Right renal pelvis (tissue), 4 donors: ENCODE results near the gene SEMA6A. TPM values are rescaled to one million over a fixed set of nuclear protein-coding genes. Genes with fewer than 3 reads are reported as not detected.
A peak's percentile ranks its signal among the peaks of the same experiment; 100 is the strongest.

Source experiments
- DNase-seq, 4 donors: peaks; one replicate each; pipeline ENCODE4 v3.0.0-alpha.2; 2013; ENCODE audit warnings: low read depth in 4 of 4, low spot score in 3 of 4, missing footprints in 1 of 4
- polyA plus RNA-seq, 4 donors: library from polyadenylated mRNA; unstranded; fragments of 120-200 nt; gene quantifications; one replicate each; pipeline ENCODE4 v1.2.1, GENCODE V29; 2013; ENCODE audit not compliant: insufficient read length in 4 of 4

The SEMA6A gene, protein sequence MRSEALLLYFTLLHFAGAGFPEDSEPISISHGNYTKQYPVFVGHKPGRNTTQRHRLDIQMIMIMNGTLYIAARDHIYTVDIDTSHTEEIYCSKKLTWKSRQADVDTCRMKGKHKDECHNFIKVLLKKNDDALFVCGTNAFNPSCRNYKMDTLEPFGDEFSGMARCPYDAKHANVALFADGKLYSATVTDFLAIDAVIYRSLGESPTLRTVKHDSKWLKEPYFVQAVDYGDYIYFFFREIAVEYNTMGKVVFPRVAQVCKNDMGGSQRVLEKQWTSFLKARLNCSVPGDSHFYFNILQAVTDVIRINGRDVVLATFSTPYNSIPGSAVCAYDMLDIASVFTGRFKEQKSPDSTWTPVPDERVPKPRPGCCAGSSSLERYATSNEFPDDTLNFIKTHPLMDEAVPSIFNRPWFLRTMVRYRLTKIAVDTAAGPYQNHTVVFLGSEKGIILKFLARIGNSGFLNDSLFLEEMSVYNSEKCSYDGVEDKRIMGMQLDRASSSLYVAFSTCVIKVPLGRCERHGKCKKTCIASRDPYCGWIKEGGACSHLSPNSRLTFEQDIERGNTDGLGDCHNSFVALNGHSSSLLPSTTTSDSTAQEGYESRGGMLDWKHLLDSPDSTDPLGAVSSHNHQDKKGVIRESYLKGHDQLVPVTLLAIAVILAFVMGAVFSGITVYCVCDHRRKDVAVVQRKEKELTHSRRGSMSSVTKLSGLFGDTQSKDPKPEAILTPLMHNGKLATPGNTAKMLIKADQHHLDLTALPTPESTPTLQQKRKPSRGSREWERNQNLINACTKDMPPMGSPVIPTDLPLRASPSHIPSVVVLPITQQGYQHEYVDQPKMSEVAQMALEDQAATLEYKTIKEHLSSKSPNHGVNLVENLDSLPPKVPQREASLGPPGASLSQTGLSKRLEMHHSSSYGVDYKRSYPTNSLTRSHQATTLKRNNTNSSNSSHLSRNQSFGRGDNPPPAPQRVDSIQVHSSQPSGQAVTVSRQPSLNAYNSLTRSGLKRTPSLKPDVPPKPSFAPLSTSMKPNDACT
- polyA plus RNA-seq: 10 to 100 TPM; 47.9 to 51.7 (median 50.6) TPM

DNA sequence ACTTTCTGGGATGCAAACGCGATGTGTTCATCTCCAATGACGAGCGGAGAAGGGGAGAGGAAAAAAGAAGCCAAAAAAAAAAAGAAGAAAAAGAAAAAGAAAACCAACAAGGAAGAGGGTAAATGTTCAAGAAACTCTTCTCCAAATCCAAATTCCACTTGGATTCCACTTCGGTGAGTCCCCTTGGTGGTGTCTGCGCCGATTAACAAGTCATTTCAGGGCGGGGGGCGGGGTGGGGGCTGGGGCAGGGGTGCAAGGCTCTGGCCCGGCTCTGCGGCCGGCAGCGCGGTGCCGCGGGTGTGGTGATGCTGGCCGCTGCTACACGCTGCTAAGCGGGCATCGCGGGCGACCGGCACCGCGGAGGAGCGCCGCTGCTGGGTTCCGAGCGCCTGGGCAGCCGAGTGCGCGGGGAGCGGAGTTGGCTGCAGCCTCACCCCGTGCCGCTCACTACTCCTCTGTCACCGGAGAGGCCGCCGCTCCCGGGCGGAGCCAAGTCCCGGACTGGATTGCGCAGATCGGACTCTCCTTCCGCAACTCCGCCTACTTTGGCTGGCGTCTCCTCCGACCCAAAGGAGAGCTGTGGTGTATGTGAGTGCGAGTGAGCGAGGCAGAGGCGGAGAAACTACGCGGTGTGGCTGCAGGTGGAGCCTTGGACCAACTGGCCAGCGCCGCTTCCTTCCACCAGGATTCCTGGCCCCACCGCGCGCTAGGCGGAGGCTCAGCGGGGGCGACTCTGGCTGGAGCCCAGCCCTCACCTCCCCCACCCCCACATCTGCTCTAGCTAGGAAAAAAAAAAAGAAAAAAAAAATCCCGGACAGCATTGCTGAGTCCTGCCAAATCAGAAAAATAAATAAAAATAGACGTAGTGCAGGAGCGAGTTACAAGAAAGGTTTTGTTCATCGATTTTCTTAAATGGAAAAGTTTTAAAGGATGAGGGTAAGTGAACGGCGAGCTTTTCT lies at the start of gene SEMA6A:
Gene SEMA6A (minus strand): TSS at position 457 of the 959 bp plus-strand sequence. CDS start 69,879 bp downstream, outside the sequence.
- peak; percentile 89 to 93 (median 91) for DNase-seq

DNA sequence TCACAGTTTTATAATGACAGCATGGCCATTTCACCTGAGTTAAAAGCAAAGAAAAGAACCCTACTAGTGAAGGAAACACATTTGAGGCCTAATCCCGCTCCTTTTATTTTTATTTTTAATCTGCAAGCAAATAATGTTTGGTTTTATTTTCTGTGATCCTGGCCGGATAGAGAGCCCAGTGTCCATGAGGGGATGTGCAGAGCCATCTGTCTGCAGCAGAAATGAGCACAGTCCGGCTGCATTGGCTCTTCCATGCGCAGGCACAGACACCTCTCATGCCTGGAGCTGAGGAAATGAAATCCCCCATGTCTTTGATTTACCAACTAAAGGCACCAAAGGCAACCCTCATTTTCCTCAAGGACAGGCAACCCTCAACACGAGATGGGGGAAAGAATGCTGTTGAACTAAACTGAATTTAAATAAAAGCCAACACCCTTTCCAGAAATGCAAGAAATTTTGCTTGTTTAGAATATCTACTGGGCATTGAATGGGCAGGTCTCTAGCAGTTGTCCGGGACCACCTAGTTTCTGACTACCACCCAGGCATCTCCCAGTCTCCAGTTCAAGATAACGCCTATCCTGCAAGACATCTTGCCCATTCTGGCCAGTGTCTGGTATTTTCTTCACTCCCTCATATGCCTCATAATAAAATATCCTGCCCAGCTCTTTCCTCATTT lies 47.9 kb upstream of the SEMA6A start:
- no peak for DNase-seq

DNA sequence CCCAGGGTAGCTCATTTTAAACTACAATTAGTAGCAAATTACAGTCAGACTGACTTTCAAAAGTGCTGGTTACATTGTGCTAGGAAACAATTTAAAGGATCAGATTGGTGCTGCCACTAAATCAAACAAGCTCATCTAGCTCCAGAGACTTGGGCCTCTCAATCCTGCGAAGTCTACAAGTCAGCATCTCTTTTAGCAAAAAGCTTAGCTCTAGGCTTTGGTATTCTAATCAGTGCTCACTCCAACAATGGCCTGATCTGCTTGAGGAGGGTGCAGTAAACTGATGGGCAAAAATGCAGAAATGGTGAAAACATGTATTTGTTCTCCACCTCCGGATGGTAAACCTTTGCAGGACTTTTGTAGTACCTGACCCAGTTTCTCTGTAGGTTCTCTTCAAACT lies 47.0 kb upstream of the SEMA6A start:
- DNase-seq: no peak

DNA sequence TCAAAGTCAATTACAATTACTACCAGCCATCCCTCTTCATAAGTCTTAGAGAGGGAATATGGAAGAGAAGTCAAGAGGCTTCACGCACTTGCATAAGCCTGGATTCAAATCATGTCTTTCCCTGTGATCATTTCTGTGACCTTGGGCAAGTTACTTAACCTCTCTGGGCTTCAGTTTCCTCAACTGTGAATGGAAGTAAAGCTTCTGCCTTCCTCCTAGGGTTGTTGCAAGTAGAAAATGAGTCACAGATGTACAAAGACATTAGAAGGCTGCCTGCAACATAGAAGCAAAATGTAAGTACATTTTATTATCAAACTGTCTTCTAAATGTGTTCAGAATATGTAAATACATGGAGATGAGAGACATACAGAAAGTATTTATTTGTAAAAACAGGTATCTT lies 42.3 kb upstream of the SEMA6A start:
- DNase-seq: no peak

DNA sequence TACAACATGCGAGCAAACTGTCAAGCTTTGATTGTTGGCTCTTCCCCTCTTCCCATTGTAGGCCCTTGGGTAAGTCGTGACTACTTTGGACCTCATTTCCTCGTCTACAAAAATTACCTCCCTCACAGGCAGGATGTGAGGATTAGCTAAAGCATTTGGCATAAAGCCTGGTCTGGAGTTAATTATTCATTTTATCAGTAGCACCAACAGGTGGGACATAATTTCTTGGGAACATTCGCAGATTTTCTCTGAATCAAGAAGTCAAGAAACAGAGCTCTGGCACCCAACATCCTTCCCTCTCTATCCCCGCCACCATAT lies 39.9 kb upstream of the SEMA6A start:
- no peak for DNase-seq

DNA sequence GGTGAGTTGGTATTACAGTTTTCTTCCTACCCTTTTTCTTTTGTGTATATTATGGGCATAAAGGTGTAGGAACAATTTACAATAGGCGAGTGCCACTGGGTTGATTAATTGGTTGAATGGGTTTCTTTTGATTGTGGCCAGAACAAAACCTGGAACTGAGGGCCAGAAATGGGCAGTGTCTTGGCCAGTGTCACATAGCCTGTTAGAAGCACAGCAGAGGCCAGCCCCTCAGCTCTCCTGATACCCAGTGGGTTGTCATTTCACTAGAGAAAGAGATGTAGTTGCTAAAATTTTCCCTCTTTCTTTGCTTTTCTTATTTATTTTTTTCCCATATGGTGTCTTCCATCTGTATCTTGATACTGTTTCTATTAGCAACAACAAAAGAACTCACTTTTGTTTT lies 38.8 kb upstream of the SEMA6A start:
- DNase-seq: no peak

DNA sequence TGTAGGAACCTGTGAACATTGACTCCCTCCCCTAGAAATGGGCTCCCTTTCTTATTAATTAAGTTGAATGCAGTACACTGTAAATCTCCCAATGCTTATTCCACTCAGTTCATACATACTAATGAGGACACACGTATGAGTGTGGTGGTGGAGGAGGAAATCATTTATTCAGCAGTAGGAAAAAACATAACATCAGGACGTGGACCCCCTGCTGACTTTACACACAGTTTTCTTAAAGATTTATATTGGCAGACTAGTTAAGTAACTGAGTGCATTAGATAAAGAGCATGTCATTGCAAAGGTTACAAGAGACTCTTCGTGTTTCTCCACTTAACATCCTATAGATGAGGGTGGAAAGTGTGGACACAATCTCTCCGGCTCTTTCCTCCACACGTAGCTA lies 37.8 kb upstream of the SEMA6A start:
- no peak for DNase-seq

DNA sequence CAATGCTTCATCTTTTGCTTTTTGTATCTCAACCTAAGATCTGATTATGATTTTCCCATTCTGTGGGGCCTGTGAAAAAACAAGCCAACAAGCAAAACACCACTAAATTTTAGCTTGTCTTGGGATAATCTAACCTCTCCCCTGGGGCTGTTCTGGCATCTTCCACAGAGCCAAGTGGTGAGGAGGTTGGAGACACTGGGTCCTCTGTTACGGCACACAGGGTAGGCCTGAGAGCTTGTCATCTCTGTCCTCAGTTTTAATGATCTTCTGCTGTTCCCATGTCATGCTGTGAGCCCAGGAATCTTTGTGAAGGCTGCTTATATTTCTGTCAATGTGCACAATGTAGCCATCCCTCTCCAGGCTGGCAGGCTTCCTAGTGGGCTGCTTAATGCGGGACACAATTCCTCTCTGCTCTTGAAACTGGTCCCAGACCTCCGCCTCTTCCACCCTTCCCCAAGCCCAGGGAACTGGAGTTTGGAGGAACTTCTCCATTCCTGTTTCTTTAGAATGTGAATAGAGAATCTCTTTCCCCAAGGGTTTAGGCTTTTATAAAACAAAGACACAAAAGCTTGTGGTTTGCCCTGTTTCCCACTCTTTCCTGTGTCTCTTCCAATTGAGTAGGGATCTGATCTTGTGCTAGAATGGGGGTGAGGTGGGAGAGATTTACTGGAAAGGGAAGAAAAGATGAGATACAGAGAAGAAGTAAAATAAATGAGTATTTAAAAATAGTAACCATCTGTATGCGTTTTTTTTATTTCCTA lies 30.9 kb upstream of the SEMA6A start:
- no peak for DNase-seq

DNA sequence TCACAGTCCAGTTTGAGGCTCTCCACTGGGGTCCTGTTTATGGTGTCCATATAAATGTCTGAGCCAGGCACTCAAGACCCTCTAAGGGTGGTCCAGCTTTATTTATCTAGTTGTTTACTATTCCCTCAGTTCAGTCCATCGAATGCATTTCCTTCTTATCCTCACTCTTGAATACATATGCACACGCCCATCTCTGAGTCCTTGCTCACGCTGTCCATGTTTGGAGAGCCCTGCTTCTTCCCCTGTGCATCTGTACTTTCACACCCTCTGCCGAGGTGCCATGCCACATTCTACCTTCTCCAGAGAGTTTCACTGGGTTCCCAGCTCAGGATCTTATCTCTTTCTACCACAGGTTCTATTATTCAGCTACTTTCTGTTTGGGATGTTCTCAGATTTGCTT lies 30.2 kb upstream of the SEMA6A start:
- DNase-seq: no peak

DNA sequence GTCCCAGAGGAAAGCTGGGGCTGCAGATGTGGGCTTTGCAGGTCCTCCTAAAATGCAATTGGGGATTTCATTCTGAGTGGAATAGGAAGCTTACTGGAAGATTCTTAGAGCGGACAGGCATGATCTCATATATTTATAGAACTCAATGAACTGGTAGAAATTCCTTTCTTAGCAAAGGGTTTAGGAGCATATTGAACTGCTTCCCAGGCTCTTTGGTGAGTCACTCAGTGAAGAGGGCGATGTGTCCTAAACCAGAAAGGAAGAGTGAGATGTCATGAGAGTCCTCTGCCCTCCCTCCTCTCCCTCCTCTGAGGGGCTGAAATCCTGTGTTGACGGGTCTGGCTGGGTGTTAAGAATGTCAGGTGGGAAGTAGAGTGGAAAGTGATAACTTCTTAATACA lies 26.3 kb upstream of the SEMA6A start:
- DNase-seq: no peak

DNA sequence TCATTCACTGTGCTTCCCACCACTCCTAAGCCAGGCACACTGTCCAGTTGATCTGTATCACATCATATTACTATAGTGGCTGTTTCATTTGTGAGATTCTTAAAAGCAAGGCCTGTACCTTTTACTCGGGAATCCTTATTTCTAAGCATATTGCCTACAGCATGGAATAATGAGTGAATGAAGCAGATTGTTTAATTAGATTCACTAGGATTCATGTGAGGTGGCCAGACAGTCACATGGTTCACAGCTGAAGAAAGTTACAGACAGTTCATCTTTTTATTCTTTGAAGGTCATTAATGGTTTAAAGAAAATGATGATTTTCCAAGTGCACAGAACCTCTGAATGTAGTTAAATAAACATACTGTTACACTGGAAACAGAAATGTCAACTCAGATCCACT lies 24.3 kb upstream of the SEMA6A start:
- DNase-seq: no peak

DNA sequence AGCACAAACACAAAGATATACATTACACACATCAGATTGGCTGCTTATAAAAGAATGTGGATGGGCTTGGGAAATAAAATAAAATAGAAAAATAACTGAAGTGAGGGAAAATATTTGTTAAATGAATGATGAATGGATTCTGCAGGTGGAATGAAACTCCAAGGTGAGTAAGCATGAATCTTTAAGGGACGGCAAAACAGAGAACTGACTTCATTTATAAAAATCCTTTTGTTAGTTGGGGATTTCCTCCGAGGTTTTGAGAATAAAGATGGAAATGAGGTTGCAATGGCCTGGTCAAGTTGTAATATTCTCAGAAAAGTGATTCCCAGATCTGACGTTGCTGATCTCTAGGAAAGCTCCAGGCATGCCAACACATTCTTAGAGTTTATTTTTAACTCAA lies 20.9 kb upstream of the SEMA6A start:
- DNase-seq: no peak

DNA sequence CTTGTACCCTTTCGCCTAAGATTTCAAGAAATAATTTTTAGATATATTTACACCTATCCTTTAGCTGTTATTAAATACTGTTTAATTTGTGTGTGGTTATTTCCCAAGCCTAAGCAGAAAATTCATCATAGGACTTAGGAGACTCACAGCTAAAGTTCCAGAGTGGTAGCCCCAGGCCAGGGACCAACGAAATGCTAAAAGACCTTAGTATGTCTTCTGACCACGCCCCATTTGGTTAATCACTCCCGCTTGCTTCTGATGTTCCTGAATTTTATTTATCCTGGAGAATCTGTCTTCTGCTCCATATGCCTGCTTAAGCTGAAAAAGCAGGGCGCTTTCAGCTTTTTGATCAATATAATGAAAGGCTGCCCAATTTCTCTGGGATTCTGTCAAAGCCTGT lies 18.7 kb upstream of the SEMA6A start:
- no peak for DNase-seq

DNA sequence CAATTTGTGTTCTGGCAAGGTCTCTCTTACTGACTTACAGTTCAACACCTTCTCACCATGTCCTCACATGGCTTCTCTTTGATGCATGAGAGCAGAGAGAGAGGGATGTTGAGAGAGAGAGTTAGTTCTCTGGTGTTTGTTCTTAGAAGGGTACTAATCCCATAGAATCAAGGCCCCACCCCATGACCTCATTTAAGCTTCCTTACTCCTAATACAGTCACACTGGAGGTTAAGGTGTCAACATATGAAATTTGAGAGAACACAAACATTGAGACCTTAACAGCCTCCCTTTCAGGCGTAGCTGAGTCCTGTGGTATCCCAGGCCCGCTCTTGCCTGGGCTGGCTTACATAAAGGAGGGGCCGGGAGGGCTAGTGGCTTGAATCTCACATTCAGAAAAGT lies 10.6 kb upstream of the SEMA6A start:
- no peak for DNase-seq

DNA sequence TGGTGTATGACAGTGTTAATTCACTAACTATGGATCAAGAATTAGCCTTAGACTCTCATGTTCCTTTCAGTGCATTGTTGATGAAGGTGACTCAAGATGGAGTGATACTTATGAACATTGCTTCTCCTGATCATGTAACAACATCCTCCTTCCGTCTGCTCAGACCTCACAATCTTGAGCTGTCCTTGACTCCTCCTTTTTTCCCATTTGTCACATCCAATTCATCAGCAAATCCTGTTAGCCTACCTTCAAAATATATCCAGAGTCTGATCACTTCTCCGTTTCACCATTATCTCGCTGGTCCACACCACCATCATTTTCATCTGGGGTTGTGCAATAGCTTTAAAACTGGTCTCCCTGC lies 9.2 kb upstream of the SEMA6A start:
- no peak for DNase-seq

DNA sequence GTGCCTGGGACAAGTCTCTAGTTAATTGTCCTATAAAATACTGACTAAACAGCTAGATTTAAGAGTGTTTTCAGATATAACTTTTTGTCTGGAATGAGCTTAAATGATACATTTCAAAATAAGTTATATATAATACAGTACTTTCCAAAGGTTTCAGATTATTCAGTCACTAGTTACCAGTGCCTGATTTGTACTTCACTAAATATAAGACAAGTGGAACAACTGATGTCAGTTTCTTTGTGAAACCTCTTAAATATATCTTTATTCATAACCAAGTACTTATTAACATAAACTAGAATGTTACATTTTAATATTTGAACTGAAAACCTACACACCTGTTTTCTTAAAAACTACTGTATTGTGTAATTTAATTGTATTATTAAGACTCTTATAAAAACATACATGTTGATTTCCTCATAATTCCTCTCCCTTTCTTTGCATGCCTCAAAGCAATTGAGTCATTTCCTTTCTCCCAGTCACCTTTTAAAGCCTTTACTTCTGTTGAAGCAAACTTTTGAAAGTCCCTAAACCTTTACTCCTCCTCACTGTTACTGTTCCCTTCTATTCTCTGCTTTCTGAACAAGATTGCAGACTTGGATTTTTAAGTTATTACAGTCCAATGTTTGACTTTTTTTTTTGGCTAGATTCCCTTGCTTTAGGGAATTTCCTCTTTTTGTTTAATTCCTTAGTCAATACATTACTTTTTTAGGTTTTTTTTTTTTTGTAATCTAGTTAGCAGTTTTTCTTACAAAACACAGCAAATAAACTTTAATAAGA lies 8.7 kb upstream of the SEMA6A start:
- DNase-seq: no peak

DNA sequence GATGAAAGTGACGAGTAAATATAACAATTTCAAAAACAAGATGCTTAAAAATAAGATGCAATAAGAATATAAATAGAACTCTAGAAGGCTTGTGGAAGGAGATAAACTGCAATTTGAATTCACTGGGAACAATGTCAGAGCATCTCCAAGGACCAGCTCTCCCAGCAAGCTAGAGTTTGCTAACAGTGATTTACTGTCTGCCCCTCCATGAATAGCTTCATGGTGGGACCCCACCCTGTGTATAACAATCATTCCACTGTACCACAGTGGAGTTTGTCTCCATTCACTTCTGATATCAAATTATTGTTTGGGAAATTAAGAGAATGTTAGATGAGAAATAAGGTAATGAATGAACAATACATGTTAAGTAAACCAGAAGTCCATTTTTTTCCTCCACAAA lies 7.3 kb upstream of the SEMA6A start:
- no peak for DNase-seq

DNA sequence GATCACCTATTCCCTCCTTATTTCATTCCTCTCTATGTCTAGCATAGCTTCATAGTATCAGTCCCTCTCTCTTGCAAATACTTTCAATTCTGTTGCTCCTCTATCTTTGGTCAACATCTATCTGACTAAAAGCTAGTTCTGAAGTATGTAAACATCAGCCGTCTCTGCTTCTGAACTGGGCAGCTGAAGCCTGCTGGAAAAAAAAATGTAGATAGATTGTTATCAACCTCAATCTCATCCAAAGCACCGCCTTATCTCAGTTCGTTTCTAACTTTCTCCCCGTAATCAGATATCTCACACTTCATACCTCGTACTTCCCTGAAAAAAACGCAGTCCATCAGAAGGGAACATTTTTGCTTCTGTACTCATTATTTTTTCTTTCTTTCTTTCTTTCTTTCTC lies 4.5 kb upstream of the SEMA6A start:
- DNase-seq: no peak

DNA sequence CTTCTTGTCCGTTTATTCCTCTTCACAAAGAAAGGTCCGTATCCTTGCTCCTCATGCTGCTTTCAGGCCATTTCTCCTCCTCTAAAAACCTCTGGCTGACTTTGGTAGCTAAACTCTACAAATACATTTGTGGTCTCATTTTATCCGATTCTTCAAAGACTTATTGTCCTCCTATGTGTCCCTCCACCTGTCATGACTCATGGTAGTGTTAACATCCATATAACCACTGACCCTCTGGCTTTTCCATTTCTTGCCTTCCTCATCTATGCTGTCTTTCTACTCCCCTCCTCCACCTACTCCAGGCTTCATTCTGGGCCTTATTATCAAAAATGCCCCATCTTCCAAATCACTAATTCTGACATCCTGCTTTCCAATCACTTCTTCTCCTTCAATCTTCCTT lies 4.1 kb upstream of the SEMA6A start:
- no peak for DNase-seq
